Calu3 (cell line): ENCODE results near the gene PDLIM5. TPM values are rescaled to one million over a fixed set of nuclear protein-coding genes. Genes with fewer than 3 reads are reported as not detected.

ENCODE experiments used
- BruUV-seq: library from RNA; stranded (reverse); fragments of 400-500 nt; replicated peaks from 2 replicates; lab custom pipeline; 2021; lab: Mats Ljungman, UMichigan
- CTCF ChIA-PET: fragments of 300-600 bp; sonication (Branson Sonifier 250); formaldehyde crosslinking; loops from one replicate; lab custom pipeline; 2022; ENCODE audit warnings: antibody characterized with exemption; lab: Charles Lee
- DNase-seq: peaks from one replicate; pipeline ENCODE4 v3.0.0; 2022
- H3K27ac Mint-ChIP-seq: one replicate; pipeline ENCODE4 v1.8.0; 2022; ENCODE audit warnings: mixed read lengths; ENCODE audit not compliant: unreplicated experiment
- H3K27me3 Mint-ChIP-seq: one replicate; pipeline ENCODE4 v1.8.0; 2022; ENCODE audit warnings: mixed read lengths; ENCODE audit not compliant: unreplicated experiment
- H3K36me3 Mint-ChIP-seq: one replicate; pipeline ENCODE4 v1.8.0; 2022; ENCODE audit warnings: mild to moderate bottlenecking, moderate library complexity, mixed read lengths; ENCODE audit not compliant: insufficient read depth, unreplicated experiment
- H3K4me1 Mint-ChIP-seq: one replicate; pipeline ENCODE4 v1.8.0; 2022; ENCODE audit warnings: mild to moderate bottlenecking, low read depth, mixed read lengths; ENCODE audit not compliant: unreplicated experiment
- H3K4me3 Mint-ChIP-seq: one replicate; pipeline ENCODE4 v1.8.0; 2022; ENCODE audit warnings: mild to moderate bottlenecking, low read depth, moderate library complexity, mixed read lengths; ENCODE audit not compliant: unreplicated experiment
- H3K9me3 Mint-ChIP-seq: one replicate; pipeline ENCODE4 v1.8.0; 2022; ENCODE audit warnings: low read depth, mixed read lengths; ENCODE audit not compliant: unreplicated experiment
- CTCF ChIP-seq: fragments of 200-600 bp; IDR thresholded peaks from one replicate; pipeline ENCODE4 v1.8.0; 2022; ENCODE audit warnings: antibody characterized with exemption; ENCODE audit not compliant: unreplicated experiment
- intact Hi-C: fragments of 100-400 bp; cut with micrococcal nuclease; formaldehyde crosslinking; loops from one replicate; pipeline ENCODE4 v1.10.0; 2022; ENCODE audit not compliant: unreplicated experiment
- total RNA-seq: library from RNA; stranded (reverse); gene quantifications from 2 replicates; pipeline ENCODE4 v1.2.3, GENCODE V29; 2022

PDLIM5 gene
- total RNA-seq, 1 experiment from 2014 or later, result 122 TPM

- peaks cover 20% of the 10 kb centered on the region for H3K4me1 Mint-ChIP-seq
- intact Hi-C loops, result no loop called here
- H3K9me3 Mint-ChIP-seq, result no peaks in the 10 kb centered on the region
- CTCF ChIA-PET, result no interaction called here
- no peaks in the 10 kb centered on the region for H3K27me3 Mint-ChIP-seq
- no peaks in the 10 kb centered on the region for H3K36me3 Mint-ChIP-seq
- TF ChIP-seq CTCF, result no peak
- DNase-seq, result no peak
- no peak overlapping the region for H3K27ac Mint-ChIP-seq
- no peak overlapping the region for H3K4me3 Mint-ChIP-seq
- no TSS peak for BruUV-seq
Measured at GRCh38 chr4:94488670-94489069, 36.9 kb downstream of the PDLIM5 start.

GRCh38 chr4:94489098-94489497 is 37.4 kb downstream of the PDLIM5 start:
- no peak overlapping the region for H3K4me3 Mint-ChIP-seq
- no TSS peak for BruUV-seq
- DNase-seq, result no peak
- H3K27me3 Mint-ChIP-seq, result no peaks in the 10 kb centered on the region
- H3K27ac Mint-ChIP-seq, result no peak overlapping the region
- H3K36me3 Mint-ChIP-seq, result no peaks in the 10 kb centered on the region
- H3K9me3 Mint-ChIP-seq, result no peaks in the 10 kb centered on the region
- TF ChIP-seq CTCF, result no peak
- intact Hi-C loops, result no loop called here
- CTCF ChIA-PET, result no interaction called here
- H3K4me1 Mint-ChIP-seq, result peaks cover 20% of the 10 kb centered on the region

- no peak for DNase-seq
- intact Hi-C loops, result no loop called here
- no TSS peak for BruUV-seq
- Mint-ChIP-seq H3K4me1 (peaks cover 7% of the 10 kb centered on the region), H3K9me3 (no peaks in the 10 kb centered on the region), H3K4me3 (no peak overlapping the region), H3K36me3 (no peaks in the 10 kb centered on the region), H3K27me3 (no peaks in the 10 kb centered on the region), H3K27ac (no peak overlapping the region)
- CTCF ChIA-PET, result no interaction called here
- TF ChIP-seq CTCF, result no peak
Measured at GRCh38 chr4:94490437-94490836, 38.7 kb downstream of the PDLIM5 start.

- peaks cover 6% of the 10 kb centered on the region for H3K4me1 Mint-ChIP-seq
- intact Hi-C loops, result no loop called here
- no peak for TF ChIP-seq CTCF
- no TSS peak for BruUV-seq
- no peak overlapping the region for H3K4me3 Mint-ChIP-seq
- no peaks in the 10 kb centered on the region for H3K9me3 Mint-ChIP-seq
- CTCF ChIA-PET, result no interaction called here
- DNase-seq, result no peak
- no peaks in the 10 kb centered on the region for H3K27me3 Mint-ChIP-seq
- no peak overlapping the region for H3K27ac Mint-ChIP-seq
- H3K36me3 Mint-ChIP-seq, result no peaks in the 10 kb centered on the region
Measured at GRCh38 chr4:94491322-94491721, 39.6 kb downstream of the PDLIM5 start.

GRCh38 chr4:94495408-94495807 is 43.7 kb downstream of the PDLIM5 start:
- no peak overlapping the region for H3K4me3 Mint-ChIP-seq
- BruUV-seq, result no TSS peak
- peaks cover 6% of the 10 kb centered on the region for H3K4me1 Mint-ChIP-seq
- intact Hi-C loops, result no loop called here
- CTCF ChIA-PET, result interaction anchor here (0.6 kb wide), 1 partner anchor 161 kb away, joined by 3 read pairs; no protein-coding TSS in a partner anchor
- DNase-seq, result no peak
- TF ChIP-seq CTCF, result no peak
- no peaks in the 10 kb centered on the region for H3K9me3 Mint-ChIP-seq
- H3K36me3 Mint-ChIP-seq, result no peaks in the 10 kb centered on the region
- no peak overlapping the region for H3K27ac Mint-ChIP-seq
- no peaks in the 10 kb centered on the region for H3K27me3 Mint-ChIP-seq
